AG04450 (cell line): ENCODE results near the gene APOD. TPM values are rescaled to one million over a fixed set of nuclear protein-coding genes. Genes with fewer than 3 reads are reported as not detected.

Experiments used
- CTCF ChIA-PET: fragments of 300-600, 350-600 bp; formaldehyde crosslinking; extraction: SDS; loops from one replicate; lab custom pipeline; 2022; ENCODE audit warnings: antibody characterized with exemption, inconsistent platforms; lab: Charles Lee
- POLR2A ChIA-PET: fragments of 350-600 bp; formaldehyde crosslinking; extraction: SDS; loops from one replicate; lab custom pipeline; 2021; ENCODE audit warnings: antibody characterized with exemption, inconsistent platforms; lab: Yijun Ruan, JAX
- DNase-seq: peaks from one replicate; pipeline ENCODE4 v3.0.0-alpha.2; 2011; ENCODE audit warnings: low read depth, low spot score
- H3K27ac ChIP-seq: one replicate; pipeline ENCODE4 v1.5.1; 2012; ENCODE audit warnings: low read depth, low read length, control low read depth
- H3K27me3 ChIP-seq: one replicate; pipeline ENCODE4 v1.6.0; 2012; ENCODE audit warnings: low read length; ENCODE audit not compliant: control insufficient read depth, insufficient read depth
- H3K4me3 ChIP-seq: 2 replicates; pipeline ENCODE4 v1.5.1; 2011; ENCODE audit warnings: mild to moderate bottlenecking, low read depth, low read length, control low read depth
- H3K9me3 ChIP-seq: 2 replicates; pipeline ENCODE4 v1.5.1; 2012; ENCODE audit warnings: low read length; ENCODE audit not compliant: control insufficient read depth, insufficient read depth
- CTCF ChIP-seq: IDR thresholded peaks from 2 replicates; pipeline ENCODE4 v1.5.1; 2011; ENCODE audit warnings: low read depth, low read length, control low read depth, inconsistent platforms
- polyA plus RNA-seq: library from polyadenylated mRNA; depleted of rRNA; stranded (reverse); fragments of >200 nt; gene quantifications from 2 replicates; pipeline ENCODE4 v1.2.3, GENCODE V29; 2011

The APOD gene
- polyA plus RNA-seq, 1 experiment = 0.56 TPM

GRCh38 chr3:195557322-195557721 lies 26.4 kb downstream of the APOD start:
- no peaks in the 10 kb centered on the region for H3K9me3 ChIP-seq
- DNase-seq = no peak
- peaks cover 31% of the 10 kb centered on the region for H3K27me3 ChIP-seq
- H3K27ac ChIP-seq = no peak overlapping the region
- TF ChIP-seq CTCF = no peak
- CTCF ChIA-PET = no interaction called here
- H3K4me3 ChIP-seq = no peak overlapping the region
- POLR2A ChIA-PET = no interaction called here

GRCh38 chr3:195556390-195556789 lies 27.4 kb downstream of the APOD start:
- ChIA-PET CTCF (no interaction called here), POLR2A (no interaction called here)
- no peak overlapping the region for H3K27ac ChIP-seq
- TF ChIP-seq CTCF = peak; percentile 26; the same call in 1 of the 2 replicates
- no peaks in the 10 kb centered on the region for H3K9me3 ChIP-seq
- no peak for DNase-seq
- H3K27me3 ChIP-seq = peaks cover 33% of the 10 kb centered on the region
- H3K4me3 ChIP-seq = no peak overlapping the region

GRCh38 chr3:195555110-195555509 lies 28.6 kb downstream of the APOD start:
- POLR2A ChIA-PET = no interaction called here
- no peak for DNase-seq

GRCh38 chr3:195554458-195554857 lies 29.3 kb downstream of the APOD start:
- H3K9me3 ChIP-seq = no peaks in the 10 kb centered on the region
- peaks cover 40% of the 10 kb centered on the region for H3K27me3 ChIP-seq
- ChIA-PET CTCF (no interaction called here), POLR2A (no interaction called here)
- H3K4me3 ChIP-seq = no peak overlapping the region
- DNase-seq = no peak
- no peak for TF ChIP-seq CTCF
- H3K27ac ChIP-seq = no peak overlapping the region

More at GRCh38 chr3:195555110-195555509, 28.6 kb downstream of the APOD start:
- Histone ChIP-seq H3K9me3 (no peaks in the 10 kb centered on the region), H3K27ac (no peak overlapping the region), H3K4me3 (no peak overlapping the region), H3K27me3 (peaks cover 38% of the 10 kb centered on the region)
- TF ChIP-seq CTCF = no peak
- CTCF ChIA-PET = no interaction called here

- Histone ChIP-seq H3K27ac (no peak overlapping the region), H3K27me3 (peaks cover 42% of the 10 kb centered on the region), H3K9me3 (no peaks in the 10 kb centered on the region), H3K4me3 (no peak overlapping the region)
- ChIA-PET CTCF (interaction anchor here (1.1 kb wide), 1 partner anchor 341 kb away, joined by 3 read pairs; no protein-coding TSS in a partner anchor), POLR2A (interaction anchor here (0.7 kb wide), 1 partner anchor 10 kb away, joined by 3 read pairs; the partner anchor contains the start of gene PPP1R2)
- no peak for TF ChIP-seq CTCF
- DNase-seq = no peak
Measured at GRCh38 chr3:195553268-195553667, 30.5 kb downstream of the APOD start.
